Right atrium auricular region (tissue), 2 donors: ENCODE data around the gene DPP6. TPM values are rescaled to one million over a fixed set of nuclear protein-coding genes. Genes with fewer than 3 reads are reported as not detected.

Source experiments
- DNase-seq: peaks from one replicate; pipeline ENCODE4 v3.0.0-alpha.2; 2019; ENCODE audit warnings: low spot score
- H3K27ac ChIP-seq, 2 donors: fragments of 200-600 bp; sonication (generic); 1 replicate in 1 of 2; 2 replicates in 1 of 2; pipeline ENCODE4 v1.5.1; 2016 to 2019
- H3K27me3 ChIP-seq, 2 donors: fragments of 200-600 bp; sonication (generic); one replicate each; pipeline versions ENCODE4 v1.5.1 to v1.6.0; 2017 to 2019
- H3K36me3 ChIP-seq: fragments of 200-600 bp; sonication (generic); one replicate; pipeline ENCODE4 v1.5.1; 2016
- H3K4me1 ChIP-seq, 2 donors: fragments of 200-600 bp; sonication (generic); one replicate each; pipeline versions ENCODE4 v1.5.1 to v1.6.0; 2017 to 2019
- H3K4me3 ChIP-seq, 2 donors: fragments of 200-600 bp; sonication (generic); 1 replicate in 1 of 2; 2 replicates in 1 of 2; pipeline ENCODE4 v1.5.1; 2017 to 2019; ENCODE audit warnings: mild to moderate bottlenecking in 1 of 2, moderate library complexity in 1 of 2
- H3K9me3 ChIP-seq, 2 donors: fragments of 200-600 bp; sonication (generic); one replicate each; pipeline ENCODE4 v1.5.1; 2019
- CTCF ChIP-seq, 2 donors: fragments of 200-600 bp; sonication (generic); IDR thresholded peaks; one replicate each; pipeline ENCODE4 v1.5.1; 2019; ENCODE audit warnings: antibody characterized with exemption in 2 of 2
- total RNA-seq, 2 donors: library from RNA; depleted of rRNA; stranded (reverse); fragments of >200 nt; gene quantifications; one replicate each; pipeline ENCODE4 v1.1.0, GENCODE V29; 2016

The DPP6 gene
- total RNA-seq, 2 donors from 2014 or later = 0.35 to 0.85 TPM

GRCh38 chr7:154767142-154767541, 714.9 kb downstream of the DPP6 start:
- Histone ChIP-seq H3K4me1 (no peaks in the 10 kb centered on the region), H3K4me3 (no peak overlapping the region), H3K27me3 (no peaks in the 10 kb centered on the region), H3K27ac (no peak overlapping the region), H3K36me3 (no peaks in the 10 kb centered on the region), H3K9me3 (no peaks in the 10 kb centered on the region)
- no peak for TF ChIP-seq CTCF (IDR thresholded peaks at IDR 0.05)
- no peak for DNase-seq

GRCh38 chr7:154767821-154768415, 715.7 kb downstream of the DPP6 start:
- Histone ChIP-seq H3K4me1 (no peaks in the 10 kb centered on the region), H3K27me3 (no peaks in the 10 kb centered on the region), H3K36me3 (no peaks in the 10 kb centered on the region), H3K9me3 (no peaks in the 10 kb centered on the region), H3K4me3 (no peak overlapping the region), H3K27ac (no peak overlapping the region)
- no peak for DNase-seq
- no peak for TF ChIP-seq CTCF (IDR thresholded peaks at IDR 0.05)

GRCh38 chr7:154769001-154769400, 716.8 kb downstream of the DPP6 start:
- H3K36me3 ChIP-seq = no peaks in the 10 kb centered on the region
- H3K27ac ChIP-seq = no peak overlapping the region
- H3K4me1 ChIP-seq = no peaks in the 10 kb centered on the region
- H3K4me3 ChIP-seq = no peak overlapping the region
- H3K9me3 ChIP-seq = no peaks in the 10 kb centered on the region
- no peaks in the 10 kb centered on the region for H3K27me3 ChIP-seq
- DNase-seq = no peak
- no peak for TF ChIP-seq CTCF (IDR thresholded peaks at IDR 0.05)

- Histone ChIP-seq H3K27me3 (no peaks in the 10 kb centered on the region), H3K4me3 (no peak overlapping the region)
- TF ChIP-seq CTCF (IDR thresholded peaks at IDR 0.05) = no peak
Observed at GRCh38 chr7:154769527-154769926, 717.3 kb downstream of the DPP6 start.

GRCh38 chr7:154770361-154770760, 718.2 kb downstream of the DPP6 start:
- Histone ChIP-seq H3K36me3 (no peaks in the 10 kb centered on the region), H3K9me3 (no peaks in the 10 kb centered on the region), H3K27me3 (no peaks in the 10 kb centered on the region), H3K27ac (no peak overlapping the region), H3K4me1 (no peaks in the 10 kb centered on the region), H3K4me3 (no peak overlapping the region)
- no peak for TF ChIP-seq CTCF (IDR thresholded peaks at IDR 0.05)
- DNase-seq = no peak

More at GRCh38 chr7:154769527-154769926, 717.3 kb downstream of the DPP6 start:
- Histone ChIP-seq H3K27ac (no peak overlapping the region), H3K9me3 (no peaks in the 10 kb centered on the region), H3K36me3 (no peaks in the 10 kb centered on the region), H3K4me1 (no peaks in the 10 kb centered on the region)
- no peak for DNase-seq

- Histone ChIP-seq H3K4me1 (no peaks in the 10 kb centered on the region), H3K27me3 (no peaks in the 10 kb centered on the region), H3K36me3 (no peaks in the 10 kb centered on the region), H3K9me3 (no peaks in the 10 kb centered on the region), H3K27ac (no peak overlapping the region), H3K4me3 (no peak overlapping the region)
- TF ChIP-seq CTCF (IDR thresholded peaks at IDR 0.05) = no peak
- DNase-seq = no peak
Observed at GRCh38 chr7:154770962-154771361, 718.8 kb downstream of the DPP6 start.
